HepG2 (cell line): ENCODE measurements around the gene TCTA.

ENCODE experiments used
- CEBPB ChIP-seq: IDR thresholded peaks from 2 replicates; pipeline ENCODE4 v1.6.1; 2011; ENCODE audit warnings: low read depth, low read length, improper control_type of control experiment, borderline replicate concordance
- JUN ChIP-seq: sonication (generic); formaldehyde crosslinking; IDR thresholded peaks from 2 replicates; pipeline ENCODE4 v1.4.0; 2020; ENCODE audit warnings: mild to moderate bottlenecking, missing genetic modification reagents
- MAFG ChIP-seq: sonication (generic); formaldehyde crosslinking; IDR thresholded peaks from 2 replicates; pipeline ENCODE4 v1.5.1; 2020; ENCODE audit warnings: mild to moderate bottlenecking, missing genetic modification reagents
- MATR3 ChIP-seq: sonication (generic); formaldehyde crosslinking; IDR thresholded peaks from 2 replicates; pipeline ENCODE4 v1.4.0; 2020; ENCODE audit warnings: missing genetic modification reagents
- NR1H2 ChIP-seq: sonication (generic); formaldehyde crosslinking; IDR thresholded peaks from 2 replicates; pipeline ENCODE4 v1.8.1; 2022; ENCODE audit warnings: low read depth, missing genetic modification reagents, borderline replicate concordance
- POLR2A ChIP-seq, 2 experiments: IDR thresholded peaks; 2 replicates each; pipeline ENCODE4 v1.6.1; 2011; ENCODE audit warnings: low read depth in 2 of 2, low read length in 2 of 2, mild to moderate bottlenecking in 1 of 2, moderate library complexity in 1 of 2; ENCODE audit not compliant: insufficient read depth in 1 of 2
- POLR2AphosphoS5 ChIP-seq: IDR thresholded peaks from 2 replicates; pipeline ENCODE4 v1.6.1; 2012; ENCODE audit warnings: low read depth, low read length
- RAD21 ChIP-seq: fragments of 450-650 bp; formaldehyde crosslinking; IDR thresholded peaks from 2 replicates; pipeline ENCODE4 v1.5.0; 2020; ENCODE audit warnings: mild to moderate bottlenecking
- ZNF138 ChIP-seq: sonication (generic); formaldehyde crosslinking; IDR thresholded peaks from 2 replicates; pipeline ENCODE4 v1.5.0; 2020; ENCODE audit warnings: mild to moderate bottlenecking, low read depth, missing genetic modification reagents
- ZNF382 ChIP-seq: sonication (generic); formaldehyde crosslinking; IDR thresholded peaks from 2 replicates; pipeline ENCODE4 v1.5.0; 2020; ENCODE audit warnings: missing genetic modification reagents, mild to moderate bottlenecking, borderline replicate concordance
- ZNF7 ChIP-seq: IDR thresholded peaks from 2 replicates; pipeline ENCODE4 v1.6.1; 2016; ENCODE audit warnings: missing biosample characterization, missing genetic modification reagents
- ZNF713 ChIP-seq: sonication (generic); formaldehyde crosslinking; IDR thresholded peaks from 2 replicates; pipeline ENCODE4 v1.4.0; 2020; ENCODE audit warnings: mild to moderate bottlenecking, missing genetic modification reagents
- TF ChIP-seq, protein P1 (sequence below): sonication (generic); formaldehyde crosslinking; IDR thresholded peaks from 2 replicates; pipeline ENCODE4 v1.5.0; 2020; ENCODE audit warnings: mild to moderate bottlenecking, missing genetic modification reagents, moderate library complexity
- TF ChIP-seq, protein P2 (sequence below): IDR thresholded peaks from 2 replicates; pipeline ENCODE4 v1.6.1; 2012; ENCODE audit warnings: inconsistent platforms

DNA sequence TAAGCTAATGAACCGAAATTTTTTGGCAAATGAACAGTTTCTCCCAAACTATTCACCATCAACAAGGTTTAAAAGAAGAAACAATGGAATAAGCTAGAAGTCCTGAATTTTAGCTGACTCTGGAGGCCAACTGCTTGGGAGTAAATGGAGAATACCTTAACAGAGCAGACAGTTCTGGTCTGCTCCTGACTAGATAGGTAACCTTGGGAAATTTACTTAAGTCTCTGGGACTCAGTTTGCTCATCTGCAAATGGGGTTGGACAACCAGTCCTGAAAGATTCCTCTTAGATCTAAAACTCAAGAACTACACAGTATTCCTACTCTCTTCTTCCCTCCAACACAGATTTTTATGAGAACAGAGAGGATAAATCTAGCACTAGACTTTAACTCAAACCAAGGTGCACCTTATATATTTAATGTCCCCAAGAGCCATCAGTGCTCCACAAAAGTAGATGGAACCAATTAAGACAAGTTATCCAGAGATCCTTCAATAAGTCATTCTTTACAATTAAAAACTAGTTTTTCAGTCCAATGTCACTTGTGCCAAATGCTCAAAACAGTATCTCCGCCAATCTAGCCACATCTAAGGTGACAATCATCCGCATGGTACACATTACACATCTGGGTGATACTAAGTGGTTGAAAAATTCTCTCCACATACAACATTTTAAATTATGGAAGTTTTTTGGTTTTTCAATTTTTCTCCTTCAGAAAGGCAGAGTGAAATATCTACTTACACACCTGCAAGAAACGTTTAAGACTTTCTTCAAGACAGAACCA is 2.0 kb upstream of the TCTA start:
- TF ChIP-seq MATR3 (CRISPR knock-in tag) (no peak), ZNF713 (CRISPR knock-in tag) (no peak), ZNF7 (no peak), POLR2AphosphoS5 (no peak), POLR2A (IDR thresholded peaks at IDR 0.05; ENCODE audit: insufficient read depth in 1 of 2, low read depth in 2 of 2, low read length in 2 of 2) (no peak), JUN (CRISPR knock-in tag) (no peak), NR1H2 (CRISPR knock-in tag) (no peak), CEBPB (no peak), MAFG (CRISPR knock-in tag) (no peak), ZNF382 (no peak), ZNF138 (CRISPR knock-in tag) (no peak), RAD21 (CRISPR knock-in tag) (no peak)
- TF ChIP-seq, protein P1, sequence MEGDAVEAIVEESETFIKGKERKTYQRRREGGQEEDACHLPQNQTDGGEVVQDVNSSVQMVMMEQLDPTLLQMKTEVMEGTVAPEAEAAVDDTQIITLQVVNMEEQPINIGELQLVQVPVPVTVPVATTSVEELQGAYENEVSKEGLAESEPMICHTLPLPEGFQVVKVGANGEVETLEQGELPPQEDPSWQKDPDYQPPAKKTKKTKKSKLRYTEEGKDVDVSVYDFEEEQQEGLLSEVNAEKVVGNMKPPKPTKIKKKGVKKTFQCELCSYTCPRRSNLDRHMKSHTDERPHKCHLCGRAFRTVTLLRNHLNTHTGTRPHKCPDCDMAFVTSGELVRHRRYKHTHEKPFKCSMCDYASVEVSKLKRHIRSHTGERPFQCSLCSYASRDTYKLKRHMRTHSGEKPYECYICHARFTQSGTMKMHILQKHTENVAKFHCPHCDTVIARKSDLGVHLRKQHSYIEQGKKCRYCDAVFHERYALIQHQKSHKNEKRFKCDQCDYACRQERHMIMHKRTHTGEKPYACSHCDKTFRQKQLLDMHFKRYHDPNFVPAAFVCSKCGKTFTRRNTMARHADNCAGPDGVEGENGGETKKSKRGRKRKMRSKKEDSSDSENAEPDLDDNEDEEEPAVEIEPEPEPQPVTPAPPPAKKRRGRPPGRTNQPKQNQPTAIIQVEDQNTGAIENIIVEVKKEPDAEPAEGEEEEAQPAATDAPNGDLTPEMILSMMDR (CRISPR knock-in tag): no peak
- TF ChIP-seq, protein P2, sequence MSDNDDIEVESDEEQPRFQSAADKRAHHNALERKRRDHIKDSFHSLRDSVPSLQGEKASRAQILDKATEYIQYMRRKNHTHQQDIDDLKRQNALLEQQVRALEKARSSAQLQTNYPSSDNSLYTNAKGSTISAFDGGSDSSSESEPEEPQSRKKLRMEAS: no peak
